Panc1 (cell line): ENCODE results near the gene ZNF639. TPM values are rescaled to one million over a fixed set of nuclear protein-coding genes. Genes with fewer than 3 reads are reported as not detected.
A peak's percentile ranks its signal among the peaks of the same experiment; 100 is the strongest.
"Not testable (repeated sequence)": the region's sequence is repeated elsewhere in the genome, so short reads cannot be mapped to it uniquely, and the experiment has no call there.

Experiments used
- ATAC-seq: fragments of 200-7000 bp; cut with Tn5 transposase; 2 replicates; pipeline ENCODE4 v1.9.1; 2020; ENCODE audit warnings: mild to moderate bottlenecking, moderate library complexity
- BruUV-seq: library from RNA; stranded (reverse); fragments of 400-500 nt; replicated peaks from 2 replicates; lab custom pipeline; 2021; lab: Mats Ljungman, UMichigan
- CTCF ChIA-PET: fragments of 300-600 bp; sonication (Branson Sonifier 250); formaldehyde crosslinking; loops from one replicate; lab custom pipeline; 2022; ENCODE audit warnings: antibody characterized with exemption; lab: Charles Lee
- POLR2A ChIA-PET: fragments of 300-600 bp; sonication (Branson Sonifier 250); formaldehyde crosslinking; loops from one replicate; lab custom pipeline; 2022; ENCODE audit warnings: antibody characterized with exemption; lab: Charles Lee
- DNase-seq: peaks from one replicate; pipeline ENCODE4 v3.0.0-alpha.2; 2010; ENCODE audit warnings: low read depth, low spot score
- H3K27ac ChIP-seq: 2 replicates; pipeline ENCODE4 v1.5.1; 2011; ENCODE audit warnings: mild to moderate bottlenecking, low read length, inconsistent platforms
- H3K27me3 ChIP-seq: fragments of 200-500 bp; sonication (Bioruptor generic); 2 replicates; pipeline ENCODE4 v1.6.0; 2014; ENCODE audit warnings: low read length, inconsistent platforms; ENCODE audit not compliant: control insufficient read depth, insufficient read depth
- H3K36me3 ChIP-seq: fragments of 200-500 bp; sonication (Bioruptor generic); 2 replicates; pipeline ENCODE4 v1.5.1; 2014; ENCODE audit warnings: inconsistent platforms, mild to moderate bottlenecking, low read length, moderate library complexity; ENCODE audit not compliant: control insufficient read depth, insufficient read depth
- H3K4me1 ChIP-seq: 2 replicates; pipeline ENCODE4 v1.5.1; 2011; ENCODE audit warnings: inconsistent platforms, mild to moderate bottlenecking, low read length, moderate library complexity; ENCODE audit not compliant: control insufficient read depth, insufficient read depth
- H3K4me3 ChIP-seq, 2 experiments: 2 replicates each; pipeline ENCODE4 v1.5.1; 2011 to 2012; ENCODE audit warnings: low read depth in 2 of 2, low read length in 2 of 2, mild to moderate bottlenecking in 2 of 2, inconsistent platforms in 1 of 2, moderate library complexity in 1 of 2
- H3K9me3 ChIP-seq: fragments of 200-500 bp; sonication (Bioruptor generic); 2 replicates; pipeline ENCODE4 v1.5.1; 2014; ENCODE audit warnings: low read depth, mild to moderate bottlenecking, inconsistent platforms, low read length, moderate library complexity; ENCODE audit not compliant: control insufficient read depth, insufficient read depth
- POLR2AphosphoS5 ChIP-seq: IDR thresholded peaks from 2 replicates; pipeline ENCODE4 v1.6.1; 2012; ENCODE audit warnings: mild to moderate bottlenecking, low read depth, low read length, moderate library complexity
- SIN3A ChIP-seq: IDR thresholded peaks from 2 replicates; pipeline ENCODE4 v1.6.1; 2012; ENCODE audit warnings: low read depth, mild to moderate bottlenecking, low read length, moderate library complexity, borderline replicate concordance; ENCODE audit not compliant: insufficient read depth
- TCF7L2 ChIP-seq: IDR thresholded peaks from 2 replicates; pipeline ENCODE4 v1.6.1; 2011; ENCODE audit warnings: mild to moderate bottlenecking, low read depth, low read length, inconsistent platforms
- in situ Hi-C: cut with HindIII; loops from 2 replicates; pipeline ENCODE4 v1.10.0; 2016; ENCODE audit warnings: low sequenced_read_pairs, low pct_unique_long_range_greater_than_20kb
- intact Hi-C: fragments of 100-400 bp; cut with micrococcal nuclease; formaldehyde crosslinking; loops from one replicate; pipeline ENCODE4 v1.10.0; 2022; ENCODE audit not compliant: unreplicated experiment
- total RNA-seq: library from RNA; stranded (reverse); gene quantifications from one replicate; pipeline ENCODE4 v1.2.1, GENCODE V29; 2021; ENCODE audit not compliant: unreplicated experiment
- TF ChIP-seq, protein P1 (sequence below), 2 experiments: IDR thresholded peaks; 2 replicates each; pipeline ENCODE4 v1.6.1; 2011 to 2012; ENCODE audit warnings: low read depth in 2 of 2, control low read depth in 1 of 2, low read length in 1 of 2, mild to moderate bottlenecking in 1 of 2, moderate library complexity in 1 of 2; ENCODE audit not compliant: insufficient read depth in 1 of 2
- TF ChIP-seq, protein P2 (sequence below): fragments of 450-650 bp; IDR thresholded peaks from 2 replicates; pipeline ENCODE4 v1.5.1; 2017; ENCODE audit warnings: mild to moderate bottlenecking

The ZNF639 gene
- total RNA-seq, 1 experiment from 2014 or later, result 56.1 TPM

DNA sequence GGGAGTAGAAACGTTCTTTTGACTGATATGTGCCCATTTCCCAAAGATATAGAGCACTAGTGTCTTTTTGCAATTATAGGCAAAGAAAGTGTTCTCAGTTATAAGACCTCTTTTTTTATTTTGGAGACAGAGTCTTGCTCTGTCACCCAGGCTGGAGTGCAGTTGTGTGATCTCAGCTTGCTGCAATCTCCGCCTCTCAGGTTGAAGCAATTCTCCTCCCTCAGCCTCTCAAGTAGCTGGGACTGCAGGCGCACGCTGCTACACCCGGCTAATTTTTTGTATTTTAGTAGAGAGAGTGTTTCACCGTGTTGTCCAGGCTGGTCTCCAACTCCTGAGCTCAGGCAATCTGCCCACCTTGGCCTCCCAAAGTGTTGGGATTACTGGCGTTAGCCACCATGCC lies 20.7 kb upstream of the ZNF639 start:
- intact Hi-C loops, result no loop called here
- POLR2A ChIA-PET, result no interaction called here
- peaks cover 2% of the 10 kb centered on the region; the same call in 1 of the 2 replicates for H3K27me3 ChIP-seq

DNA sequence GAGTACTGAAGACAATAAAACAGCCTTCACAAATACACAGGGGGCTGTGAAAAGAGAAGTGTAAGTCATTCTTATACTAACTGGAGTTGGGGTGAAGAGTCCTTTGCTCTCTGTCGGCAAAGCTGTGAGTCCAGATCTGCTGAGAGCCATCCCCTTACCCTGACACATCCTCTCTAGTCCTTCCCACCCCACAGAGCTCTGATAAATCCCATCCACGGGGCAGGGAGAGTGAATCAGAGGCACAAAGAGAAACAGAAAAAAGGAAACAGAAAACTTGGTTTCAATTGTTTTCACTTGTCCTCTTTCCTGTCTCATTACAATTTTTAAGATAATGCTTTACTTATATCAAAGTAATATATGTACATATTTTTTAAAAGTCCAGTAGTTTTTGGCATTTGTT lies 18.2 kb upstream of the ZNF639 start:
- Histone ChIP-seq H3K9me3 (no peaks in the 10 kb centered on the region), H3K36me3 (no peaks in the 10 kb centered on the region), H3K4me3 (no peak overlapping the region), H3K27ac (no peak overlapping the region), H3K4me1 (no peaks in the 10 kb centered on the region), H3K27me3 (no peaks in the 10 kb centered on the region)
- TF ChIP-seq SIN3A (no peak), POLR2AphosphoS5 (no peak), TCF7L2 (no peak)
- TF ChIP-seq, protein P1, sequence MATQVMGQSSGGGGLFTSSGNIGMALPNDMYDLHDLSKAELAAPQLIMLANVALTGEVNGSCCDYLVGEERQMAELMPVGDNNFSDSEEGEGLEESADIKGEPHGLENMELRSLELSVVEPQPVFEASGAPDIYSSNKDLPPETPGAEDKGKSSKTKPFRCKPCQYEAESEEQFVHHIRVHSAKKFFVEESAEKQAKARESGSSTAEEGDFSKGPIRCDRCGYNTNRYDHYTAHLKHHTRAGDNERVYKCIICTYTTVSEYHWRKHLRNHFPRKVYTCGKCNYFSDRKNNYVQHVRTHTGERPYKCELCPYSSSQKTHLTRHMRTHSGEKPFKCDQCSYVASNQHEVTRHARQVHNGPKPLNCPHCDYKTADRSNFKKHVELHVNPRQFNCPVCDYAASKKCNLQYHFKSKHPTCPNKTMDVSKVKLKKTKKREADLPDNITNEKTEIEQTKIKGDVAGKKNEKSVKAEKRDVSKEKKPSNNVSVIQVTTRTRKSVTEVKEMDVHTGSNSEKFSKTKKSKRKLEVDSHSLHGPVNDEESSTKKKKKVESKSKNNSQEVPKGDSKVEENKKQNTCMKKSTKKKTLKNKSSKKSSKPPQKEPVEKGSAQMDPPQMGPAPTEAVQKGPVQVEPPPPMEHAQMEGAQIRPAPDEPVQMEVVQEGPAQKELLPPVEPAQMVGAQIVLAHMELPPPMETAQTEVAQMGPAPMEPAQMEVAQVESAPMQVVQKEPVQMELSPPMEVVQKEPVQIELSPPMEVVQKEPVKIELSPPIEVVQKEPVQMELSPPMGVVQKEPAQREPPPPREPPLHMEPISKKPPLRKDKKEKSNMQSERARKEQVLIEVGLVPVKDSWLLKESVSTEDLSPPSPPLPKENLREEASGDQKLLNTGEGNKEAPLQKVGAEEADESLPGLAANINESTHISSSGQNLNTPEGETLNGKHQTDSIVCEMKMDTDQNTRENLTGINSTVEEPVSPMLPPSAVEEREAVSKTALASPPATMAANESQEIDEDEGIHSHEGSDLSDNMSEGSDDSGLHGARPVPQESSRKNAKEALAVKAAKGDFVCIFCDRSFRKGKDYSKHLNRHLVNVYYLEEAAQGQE (IDR thresholded peaks at IDR 0.05; ENCODE audit: insufficient read depth in 1 of 2, low read depth in 2 of 2, low read length in 1 of 2), result no peak
- TF ChIP-seq, protein P2, sequence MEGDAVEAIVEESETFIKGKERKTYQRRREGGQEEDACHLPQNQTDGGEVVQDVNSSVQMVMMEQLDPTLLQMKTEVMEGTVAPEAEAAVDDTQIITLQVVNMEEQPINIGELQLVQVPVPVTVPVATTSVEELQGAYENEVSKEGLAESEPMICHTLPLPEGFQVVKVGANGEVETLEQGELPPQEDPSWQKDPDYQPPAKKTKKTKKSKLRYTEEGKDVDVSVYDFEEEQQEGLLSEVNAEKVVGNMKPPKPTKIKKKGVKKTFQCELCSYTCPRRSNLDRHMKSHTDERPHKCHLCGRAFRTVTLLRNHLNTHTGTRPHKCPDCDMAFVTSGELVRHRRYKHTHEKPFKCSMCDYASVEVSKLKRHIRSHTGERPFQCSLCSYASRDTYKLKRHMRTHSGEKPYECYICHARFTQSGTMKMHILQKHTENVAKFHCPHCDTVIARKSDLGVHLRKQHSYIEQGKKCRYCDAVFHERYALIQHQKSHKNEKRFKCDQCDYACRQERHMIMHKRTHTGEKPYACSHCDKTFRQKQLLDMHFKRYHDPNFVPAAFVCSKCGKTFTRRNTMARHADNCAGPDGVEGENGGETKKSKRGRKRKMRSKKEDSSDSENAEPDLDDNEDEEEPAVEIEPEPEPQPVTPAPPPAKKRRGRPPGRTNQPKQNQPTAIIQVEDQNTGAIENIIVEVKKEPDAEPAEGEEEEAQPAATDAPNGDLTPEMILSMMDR, result no peak
- BruUV-seq, result no TSS peak
- in situ Hi-C loops (no loop called here), intact Hi-C loops (no loop called here)
- POLR2A ChIA-PET, result no interaction called here
- no peak for DNase-seq
- CTCF ChIA-PET, result no interaction called here
- ATAC-seq, result peak; percentile 45; the same call in 1 of the 2 replicates

More for the DNA sequence above, 20.7 kb upstream of the ZNF639 start:
- Histone ChIP-seq H3K4me1 (no peaks in the 10 kb centered on the region), H3K4me3 (no peak overlapping the region), H3K9me3 (no peaks in the 10 kb centered on the region), H3K36me3 (no peaks in the 10 kb centered on the region), H3K27ac (no peak overlapping the region)
- CTCF ChIA-PET, result no interaction called here
- BruUV-seq, result no TSS peak
- DNase-seq, result no peak
- no peak for ATAC-seq
- TF ChIP-seq, protein P2, result no peak
- TF ChIP-seq, protein P1 (IDR thresholded peaks at IDR 0.05; ENCODE audit: insufficient read depth in 1 of 2, low read depth in 2 of 2, low read length in 1 of 2), result no peak
- no peak for TF ChIP-seq TCF7L2
- TF ChIP-seq SIN3A, result no peak
- TF ChIP-seq POLR2AphosphoS5, result no peak
- in situ Hi-C loops, result no loop called here

DNA sequence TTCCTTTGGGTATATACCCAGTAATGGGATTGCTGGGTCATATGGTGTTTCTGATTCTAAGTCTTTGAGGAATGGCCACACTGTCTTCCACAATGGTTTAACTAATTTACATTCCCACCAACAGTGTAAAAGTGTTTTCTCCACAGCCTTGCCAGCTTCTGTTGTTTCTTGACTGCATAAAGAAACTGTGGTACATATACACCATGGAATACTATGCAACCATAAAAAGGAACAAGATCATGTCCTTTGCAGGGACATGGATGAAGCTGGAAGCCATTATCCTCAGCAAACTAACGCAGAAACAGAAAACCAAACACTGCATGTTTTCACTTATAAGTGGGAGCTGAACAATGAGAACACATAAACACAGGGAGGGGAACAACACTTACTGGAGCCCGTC lies 15.5 kb upstream of the ZNF639 start:
- not testable (repeated sequence) for ATAC-seq

More for the DNA sequence above, 15.5 kb upstream of the ZNF639 start:
- DNase-seq, intact Hi-C loops, H3K4me1 ChIP-seq, H3K27ac ChIP-seq, in situ Hi-C loops, H3K9me3 ChIP-seq, POLR2A ChIA-PET, H3K36me3 ChIP-seq, CTCF ChIA-PET, BruUV-seq, H3K27me3 ChIP-seq, H3K4me3 ChIP-seq: not testable (repeated sequence)
